Neuronal stem cell (in vitro differentiated cells): ENCODE data around the gene TDRD5. TPM values are rescaled to one million over a fixed set of nuclear protein-coding genes. Genes with fewer than 3 reads are reported as not detected.

ENCODE experiments used
- small RNA-seq: library from polyadenylated mRNA; stranded (forward); fragments of <200 nt; extraction: miRNeasy Mini kit (QIAGEN cat#:217004); gene quantifications from one replicate; pipeline ENCODE3, GENCODE V24; 2013; ENCODE audit not compliant: insufficient read depth

The TDRD5 gene

Small RNA genes within 50 kb of the gene (small RNA-seq; reads per million reads assigned to genes)
- not detected for gene RNU5F-2P
